Activated T-cell treated with anti-CD3 and anti-CD28 coated beads, Interleukin-2, amount 50 U/mL, for 4 hours (primary cell): ENCODE measurements around the gene TMED1. TPM values are rescaled to one million over a fixed set of nuclear protein-coding genes. Genes with fewer than 3 reads are reported as not detected.
A peak's percentile ranks its signal among the peaks of the same experiment; 100 is the strongest.

Experiments used
- ATAC-seq, 2 donors: fragments of 200-7000 bp; cut with Tn5 transposase; one replicate each; pipeline ENCODE4 v1.10.0; 2021
- DNase-seq: peaks from one replicate; pipeline ENCODE4 v3.0.0-alpha.2; 2020
- H3K27me3 Mint-ChIP-seq: one replicate; pipeline ENCODE4 v1.8.0; 2021; ENCODE audit warnings: low read depth, mixed read lengths
- H3K36me3 Mint-ChIP-seq: one replicate; pipeline ENCODE4 v1.8.0; 2022; ENCODE audit warnings: mixed read lengths; ENCODE audit not compliant: insufficient read depth
- H3K4me1 Mint-ChIP-seq: one replicate; pipeline ENCODE4 v1.8.0; 2021; ENCODE audit warnings: low read depth, mixed read lengths
- H3K4me3 Mint-ChIP-seq: one replicate; pipeline ENCODE4 v1.8.0; 2021; ENCODE audit warnings: mild to moderate bottlenecking, moderate library complexity, mixed read lengths
- H3K9me3 Mint-ChIP-seq: one replicate; pipeline ENCODE4 v1.8.0; 2021; ENCODE audit warnings: mixed read lengths
- total RNA-seq, 3 donors: library from RNA; stranded (reverse); gene quantifications; one replicate each; pipeline ENCODE4 v1.2.1, GENCODE V29; 2021

TMED1 gene
- total RNA-seq, 3 donors from 2014 or later: 16.8 to 19.1 (median 17.6) TPM

DNA sequence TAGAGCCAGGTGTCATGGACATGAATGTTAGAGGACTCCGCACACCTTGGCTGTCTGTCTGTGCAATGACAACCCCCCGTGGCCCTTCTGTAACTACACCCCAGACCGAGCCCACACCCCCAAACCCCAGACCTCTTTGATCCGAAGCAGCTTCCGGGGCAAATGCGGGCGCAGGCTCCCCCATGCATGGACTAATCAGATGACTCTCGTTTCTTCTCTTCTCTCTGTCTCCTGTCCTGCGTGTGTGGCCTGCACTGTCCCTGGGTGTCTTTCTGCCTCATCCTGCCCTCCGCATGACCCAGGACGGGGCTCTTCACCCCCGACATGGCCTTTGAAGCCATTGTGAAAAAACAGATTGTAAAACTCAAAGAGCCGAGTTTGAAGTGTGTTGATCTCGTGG lies 38.9 kb downstream of the TMED1 start:
- ATAC-seq (peak; percentile 30 to 35), DNase-seq (no peak)
- Mint-ChIP-seq H3K4me3 (peak overlapping the region; percentile 74), H3K27me3 (no peaks in the 10 kb centered on the region), H3K9me3 (no peaks in the 10 kb centered on the region), H3K4me1 (peaks cover 40% of the 10 kb centered on the region), H3K36me3 (peaks cover 16% of the 10 kb centered on the region)

- no peak for DNase-seq
- Mint-ChIP-seq H3K36me3 (peaks cover 16% of the 10 kb centered on the region), H3K27me3 (no peaks in the 10 kb centered on the region), H3K4me1 (peaks cover 40% of the 10 kb centered on the region), H3K4me3 (peak overlapping the region; percentile 74), H3K9me3 (no peaks in the 10 kb centered on the region)
- no peak for ATAC-seq
Measured at GRCh38 chr19:10796653-10797052, 39.4 kb downstream of the TMED1 start.

GRCh38 chr19:10789866-10790265 lies 46.1 kb downstream of the TMED1 start:
- Mint-ChIP-seq H3K36me3 (peaks cover 25% of the 10 kb centered on the region), H3K4me1 (no peaks in the 10 kb centered on the region), H3K9me3 (no peaks in the 10 kb centered on the region), H3K27me3 (no peaks in the 10 kb centered on the region), H3K4me3 (no peak overlapping the region)
- DNase-seq: no peak
- ATAC-seq: no peak

- Mint-ChIP-seq H3K9me3 (no peaks in the 10 kb centered on the region), H3K27me3 (no peaks in the 10 kb centered on the region), H3K36me3 (peaks cover 30% of the 10 kb centered on the region), H3K4me3 (no peak overlapping the region), H3K4me1 (peaks cover 2% of the 10 kb centered on the region)
- DNase-seq: no peak
- no peak for ATAC-seq
Measured at GRCh38 chr19:10788146-10788545, 47.9 kb downstream of the TMED1 start.

DNA sequence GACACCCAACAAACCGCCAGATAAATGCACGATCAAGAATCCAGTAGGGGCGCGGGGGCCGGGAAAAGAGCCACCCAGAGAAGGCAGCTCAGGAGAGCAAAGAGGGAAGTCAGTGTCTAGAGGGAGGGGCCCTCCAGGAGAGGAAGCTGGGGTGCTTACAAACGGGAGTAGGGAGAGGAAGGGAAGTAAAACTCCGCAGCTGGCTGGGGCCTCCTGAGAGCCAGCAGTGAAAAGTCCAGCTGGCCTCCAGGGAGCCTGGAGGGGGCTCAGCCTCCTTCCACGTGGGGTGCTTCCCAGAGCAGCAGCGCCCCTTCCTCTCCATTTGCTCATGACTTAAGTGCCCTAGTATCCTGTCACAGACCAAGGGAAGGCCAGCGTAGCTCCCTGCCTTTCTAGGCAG lies 51.8 kb downstream of the TMED1 start:
- H3K4me1 Mint-ChIP-seq: peaks cover 5% of the 10 kb centered on the region
- no peaks in the 10 kb centered on the region for H3K9me3 Mint-ChIP-seq
- H3K27me3 Mint-ChIP-seq: no peaks in the 10 kb centered on the region
- no peak overlapping the region for H3K4me3 Mint-ChIP-seq
- no peak for DNase-seq
- peaks cover 45% of the 10 kb centered on the region for H3K36me3 Mint-ChIP-seq
- ATAC-seq: no peak

GRCh38 chr19:10782795-10783194 lies 53.2 kb downstream of the TMED1 start:
- Mint-ChIP-seq H3K4me3 (no peak overlapping the region), H3K4me1 (peaks cover 5% of the 10 kb centered on the region), H3K9me3 (no peaks in the 10 kb centered on the region), H3K27me3 (no peaks in the 10 kb centered on the region), H3K36me3 (peaks cover 43% of the 10 kb centered on the region)
- DNase-seq (no peak), ATAC-seq (no peak)

Other genes starting within 250 kb of the TMED1 start
- gene AP1M2, start 248.9 kb downstream of the TMED1 start, total RNA-seq: under 1 TPM in 2 of 3 donors, not detected in 1; 0.43 to 0.95 TPM
- 10 to 100 TPM; 41.5 to 45.8 (median 44.3) TPM for gene SLC44A2, start 210.7 kb downstream of the TMED1 start, total RNA-seq
- 100 to 1,000 TPM; 651 to 686 (median 684) TPM for gene ILF3, start 181.9 kb downstream of the TMED1 start, total RNA-seq
- gene QTRT1, start 134.8 kb downstream of the TMED1 start, total RNA-seq: 100 to 1,000 TPM; 117 to 122 (median 120) TPM
- 100 to 1,000 TPM; 152 to 161 (median 158) TPM for gene DNM2, start 118.1 kb downstream of the TMED1 start, total RNA-seq
- gene C19orf38, start 12.2 kb upstream of the TMED1 start, total RNA-seq: under 1 TPM in 2 of 3 donors, not detected in 1; 0.55 to 0.99 TPM
- gene CARM1, start 35.3 kb upstream of the TMED1 start, total RNA-seq: 10 to 100 TPM; 74.2 to 86.7 (median 75.5) TPM
- 10 to 100 TPM; 37.4 to 50.9 (median 47.5) TPM for gene YIPF2, start 92.4 kb upstream of the TMED1 start, total RNA-seq
- 10 to 100 TPM; 23.2 to 29.5 (median 24.4) TPM for gene TIMM29, start 92.6 kb upstream of the TMED1 start, total RNA-seq
- 100 to 1,000 TPM; 160 to 168 (median 162) TPM for gene SMARCA4, start 124.8 kb upstream of the TMED1 start, total RNA-seq